ENCODE results near the gene PTPN4.

DNA sequence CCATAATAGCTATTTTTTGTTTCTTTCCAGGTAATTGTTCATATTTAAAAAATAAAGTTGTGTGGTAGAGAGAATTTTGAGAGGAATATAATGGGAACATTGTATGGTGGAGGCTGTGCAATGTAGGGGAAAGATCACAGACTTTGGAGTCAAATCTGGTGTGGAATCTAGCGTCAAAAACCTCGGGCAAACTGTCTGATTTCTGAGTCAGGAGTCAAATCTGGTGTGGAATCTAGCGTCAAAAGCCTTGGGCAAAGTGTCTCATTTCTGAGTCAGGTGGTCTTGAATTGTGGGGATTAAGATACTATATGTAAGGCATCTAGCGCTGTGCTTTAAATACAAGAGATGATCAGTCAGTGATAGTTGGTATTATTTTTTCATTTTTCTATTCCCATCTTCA, 5.1 kb downstream of the PTPN4 start:
- no peak for TF ChIP-seq POLR2AphosphoS5 (IDR thresholded peaks at IDR 0.05)
- TF ChIP-seq, protein P1, sequence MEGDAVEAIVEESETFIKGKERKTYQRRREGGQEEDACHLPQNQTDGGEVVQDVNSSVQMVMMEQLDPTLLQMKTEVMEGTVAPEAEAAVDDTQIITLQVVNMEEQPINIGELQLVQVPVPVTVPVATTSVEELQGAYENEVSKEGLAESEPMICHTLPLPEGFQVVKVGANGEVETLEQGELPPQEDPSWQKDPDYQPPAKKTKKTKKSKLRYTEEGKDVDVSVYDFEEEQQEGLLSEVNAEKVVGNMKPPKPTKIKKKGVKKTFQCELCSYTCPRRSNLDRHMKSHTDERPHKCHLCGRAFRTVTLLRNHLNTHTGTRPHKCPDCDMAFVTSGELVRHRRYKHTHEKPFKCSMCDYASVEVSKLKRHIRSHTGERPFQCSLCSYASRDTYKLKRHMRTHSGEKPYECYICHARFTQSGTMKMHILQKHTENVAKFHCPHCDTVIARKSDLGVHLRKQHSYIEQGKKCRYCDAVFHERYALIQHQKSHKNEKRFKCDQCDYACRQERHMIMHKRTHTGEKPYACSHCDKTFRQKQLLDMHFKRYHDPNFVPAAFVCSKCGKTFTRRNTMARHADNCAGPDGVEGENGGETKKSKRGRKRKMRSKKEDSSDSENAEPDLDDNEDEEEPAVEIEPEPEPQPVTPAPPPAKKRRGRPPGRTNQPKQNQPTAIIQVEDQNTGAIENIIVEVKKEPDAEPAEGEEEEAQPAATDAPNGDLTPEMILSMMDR (IDR thresholded peaks at IDR 0.05): no peak
- TF ChIP-seq POLR2A (IDR thresholded peaks at IDR 0.05): no peak
